HG03175 (cell line): ENCODE data around the gene RALB.
A peak's percentile ranks its signal among the peaks of the same experiment; 100 is the strongest.

Source experiments
- ATAC-seq: cut with Tn5 transposase; IDR thresholded peaks from one replicate; pipeline ENCODE4 v1.9.1; 2021; ENCODE audit warnings: mild to moderate bottlenecking, moderate library complexity; ENCODE audit not compliant: unreplicated experiment

Gene RALB

DNA sequence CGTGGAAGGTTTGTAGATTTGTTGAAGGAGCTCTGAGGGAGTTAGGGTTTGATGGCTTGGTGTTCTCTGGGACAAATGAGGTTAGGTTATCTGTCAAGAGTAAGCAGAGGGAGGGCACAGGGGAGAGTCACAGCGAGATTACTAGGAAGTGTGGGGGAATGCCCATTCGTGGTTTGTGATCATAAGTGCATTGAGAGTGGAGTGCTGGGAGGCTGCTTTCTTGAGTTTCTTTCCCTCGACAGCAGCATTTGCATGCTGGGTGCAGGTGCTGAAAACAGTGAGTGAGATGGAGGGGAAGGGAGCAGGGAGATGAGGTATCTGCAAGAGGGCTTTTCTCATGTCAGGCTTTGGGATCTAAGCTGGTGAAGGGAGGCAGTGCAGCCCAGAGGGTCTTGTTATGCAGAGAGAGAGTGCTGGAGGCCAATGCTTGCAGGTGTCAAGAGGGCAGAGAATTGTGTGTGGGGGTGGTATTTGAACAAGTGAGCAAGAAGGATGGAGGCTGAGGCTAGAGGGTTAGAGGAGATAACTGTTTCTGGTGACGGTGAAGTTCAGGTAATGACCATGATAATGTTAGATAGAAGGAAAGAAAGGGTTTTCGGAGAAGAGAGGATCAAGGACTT, 8.8 kb downstream of the RALB start:
- ATAC-seq, result no peak

GRCh38 chr2:120262150-120262549, 9.5 kb downstream of the RALB start:
- ATAC-seq, result no peak

- no peak for ATAC-seq
These were observed 10.2 kb downstream of the RALB start for GRCh38 chr2:120262761-120263428.

GRCh38 chr2:120265006-120265405, 12.4 kb downstream of the RALB start:
- no peak for ATAC-seq

- no peak for ATAC-seq
These were observed 14.7 kb downstream of the RALB start for GRCh38 chr2:120267348-120267747.

GRCh38 chr2:120269076-120269744, 16.6 kb downstream of the RALB start:
- ATAC-seq, result no peak

- no peak for ATAC-seq
These were observed 17.2 kb downstream of the RALB start for GRCh38 chr2:120269816-120270215.

DNA sequence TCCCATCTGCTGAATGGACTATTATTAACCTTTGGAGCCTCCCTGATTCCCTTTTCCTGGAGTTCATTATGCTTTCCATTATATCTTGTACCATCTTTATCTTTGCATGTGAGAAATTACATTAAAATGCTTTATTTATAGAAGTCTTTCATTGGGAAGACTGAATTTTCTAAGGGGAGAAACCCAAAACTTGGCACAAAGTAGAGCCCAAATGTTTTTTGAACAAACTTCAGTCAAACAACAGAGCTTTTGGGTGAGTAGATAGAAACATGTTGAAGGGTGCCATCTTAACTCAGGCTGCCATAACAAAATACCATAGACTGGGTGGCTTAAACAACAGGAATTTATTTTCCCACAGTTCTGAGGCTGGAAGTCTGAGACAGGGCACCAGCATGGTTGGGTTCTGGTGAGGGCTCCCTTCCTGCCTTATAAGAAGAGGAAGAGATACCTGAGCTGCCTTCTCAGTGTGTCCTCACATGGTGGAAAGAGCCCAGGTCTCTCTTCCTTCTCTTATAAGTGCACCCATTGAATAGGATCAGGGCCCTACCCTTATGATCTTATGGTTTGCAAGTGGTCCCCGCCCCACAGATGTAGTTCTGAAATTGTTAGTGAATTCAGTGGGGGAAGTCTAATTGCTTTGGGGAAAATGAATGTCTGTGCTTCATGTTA, 19.2 kb downstream of the RALB start:
- ATAC-seq, result no peak

- ATAC-seq, result no peak
These were observed 20.3 kb downstream of the RALB start for GRCh38 chr2:120272763-120273481.

GRCh38 chr2:120275617-120276400, 23.2 kb downstream of the RALB start:
- ATAC-seq, result no peak

DNA sequence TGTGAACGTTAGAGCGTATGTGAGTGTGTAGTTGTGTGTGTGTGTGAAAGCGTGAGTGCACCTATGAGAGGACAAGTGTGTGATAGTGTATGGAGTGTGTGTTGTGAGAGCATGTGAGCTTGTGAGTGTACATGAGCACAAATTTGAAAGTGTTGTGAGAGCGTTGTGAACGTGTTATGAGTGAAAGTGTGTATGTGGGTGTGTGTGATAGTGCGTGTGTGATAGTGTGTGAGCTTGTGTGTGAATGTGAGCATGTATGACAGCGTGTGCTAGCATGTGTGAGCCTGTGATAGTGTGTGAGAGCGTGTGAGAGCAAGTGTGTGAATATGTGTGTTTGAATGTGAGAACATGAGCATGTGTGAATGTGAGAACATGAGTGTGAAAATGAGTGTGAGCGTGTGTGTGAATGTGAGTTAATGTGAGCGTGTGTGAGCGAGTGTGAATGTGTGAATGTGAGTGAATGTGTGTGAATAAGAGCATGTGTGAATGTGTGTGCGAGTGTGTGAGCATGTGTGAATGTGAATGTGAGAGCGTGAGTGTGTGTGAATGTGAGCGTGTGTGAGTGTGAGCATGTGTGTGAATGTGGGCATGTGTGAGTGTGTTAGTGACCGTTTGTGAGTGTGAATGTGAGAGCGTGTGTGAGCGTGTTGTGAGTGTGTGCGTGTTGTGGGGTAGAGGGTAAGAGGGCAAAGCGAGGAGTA, 25.0 kb downstream of the RALB start:
- ATAC-seq, result no peak

GRCh38 chr2:120278901-120279300, 26.2 kb downstream of the RALB start:
- ATAC-seq, result no peak

DNA sequence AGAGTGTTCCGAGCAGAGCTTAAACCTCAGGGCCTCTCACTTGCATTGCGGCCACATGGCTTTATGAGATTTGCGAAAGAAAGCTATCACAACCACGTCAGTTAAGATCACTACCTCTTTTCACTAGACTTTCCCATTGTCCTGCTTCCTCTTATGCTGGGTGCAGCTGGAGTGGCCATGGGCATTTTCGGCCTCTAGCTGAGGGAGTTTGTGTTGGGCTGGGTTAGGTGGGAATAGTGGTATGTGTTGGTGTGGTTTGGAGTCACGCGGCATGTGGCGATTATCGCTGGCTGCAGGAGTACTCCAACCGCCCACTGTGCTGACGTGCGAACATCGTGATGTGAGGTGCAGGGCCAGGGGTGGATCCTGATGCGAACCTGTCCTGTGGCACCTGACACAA, 27.1 kb downstream of the RALB start:
- no peak for ATAC-seq

- no peak for ATAC-seq
These were observed 31.0 kb downstream of the RALB start for GRCh38 chr2:120283649-120284048.

DNA sequence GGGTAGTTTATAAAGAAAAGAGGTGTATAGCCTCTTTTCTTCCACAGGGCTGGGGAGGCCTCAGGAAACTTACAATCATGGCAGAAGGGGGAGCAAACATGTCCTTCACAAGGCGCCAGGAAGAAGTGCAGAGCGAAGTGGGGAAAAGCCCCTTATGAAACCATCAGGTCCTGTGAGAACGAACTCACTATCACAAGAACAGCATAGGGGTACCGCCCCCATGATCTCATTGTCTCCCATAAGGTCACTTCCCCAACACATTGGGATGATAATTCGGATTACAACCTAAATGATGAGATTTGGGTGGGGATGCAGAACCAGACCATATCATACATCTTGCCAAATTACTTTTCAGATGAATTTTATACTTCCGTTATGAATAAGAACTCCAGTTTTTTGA, 32.4 kb downstream of the RALB start:
- ATAC-seq, result no peak

DNA sequence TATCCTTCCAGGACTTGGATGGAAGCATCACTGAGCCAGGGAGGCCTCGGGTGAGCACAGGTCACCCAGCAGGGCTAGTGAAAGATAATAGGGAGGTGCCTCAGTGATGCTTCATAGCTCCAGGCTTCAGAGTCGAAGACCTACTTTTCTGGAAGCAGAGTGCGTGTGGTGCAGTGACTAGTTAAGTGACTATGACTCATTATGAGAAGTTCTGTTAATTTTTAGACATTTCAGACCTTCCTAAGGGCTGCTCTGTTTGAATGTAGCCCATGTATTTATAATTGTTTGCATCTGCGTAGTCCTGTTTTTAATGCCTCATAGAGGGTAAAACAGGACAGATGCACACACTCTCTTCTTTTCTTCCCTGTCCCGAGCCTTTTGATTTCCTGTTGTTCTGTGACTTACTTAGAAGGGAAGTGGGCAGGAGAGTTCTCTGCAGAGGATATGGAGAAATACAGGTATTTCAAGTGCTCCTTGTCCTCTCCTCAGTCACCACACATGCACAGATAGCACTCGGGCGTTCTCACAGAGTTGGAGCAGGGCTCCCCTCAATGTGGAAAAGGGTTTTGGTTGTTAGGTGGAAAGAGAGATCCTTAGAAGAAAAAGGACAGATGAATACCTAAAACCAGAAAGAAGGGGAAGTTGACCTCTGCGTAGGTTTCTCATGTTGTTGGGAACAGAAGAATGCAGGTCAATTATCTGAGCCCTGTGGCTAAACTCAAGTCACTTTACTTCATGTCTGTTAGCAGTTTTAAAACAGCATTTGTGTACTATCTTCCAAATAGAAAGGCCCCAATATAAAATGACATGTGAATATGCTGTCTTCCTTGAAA, 34.7 kb downstream of the RALB start:
- ATAC-seq, result peak; percentile 99

GRCh38 chr2:120288016-120288373, 35.3 kb downstream of the RALB start:
- ATAC-seq, result no peak

GRCh38 chr2:120289221-120289906, 36.7 kb downstream of the RALB start:
- no peak for ATAC-seq
